Measurements from ENCODE around the gene SYNE1. TPM values are rescaled to one million over a fixed set of nuclear protein-coding genes. Genes with fewer than 3 reads are reported as not detected.
A peak's percentile ranks its signal among the peaks of the same experiment; 100 is the strongest.

Gene SYNE1
- total and polyA plus RNA-seq, 8 donors, result 12.8 to 279 (median 108) TPM

DNA sequence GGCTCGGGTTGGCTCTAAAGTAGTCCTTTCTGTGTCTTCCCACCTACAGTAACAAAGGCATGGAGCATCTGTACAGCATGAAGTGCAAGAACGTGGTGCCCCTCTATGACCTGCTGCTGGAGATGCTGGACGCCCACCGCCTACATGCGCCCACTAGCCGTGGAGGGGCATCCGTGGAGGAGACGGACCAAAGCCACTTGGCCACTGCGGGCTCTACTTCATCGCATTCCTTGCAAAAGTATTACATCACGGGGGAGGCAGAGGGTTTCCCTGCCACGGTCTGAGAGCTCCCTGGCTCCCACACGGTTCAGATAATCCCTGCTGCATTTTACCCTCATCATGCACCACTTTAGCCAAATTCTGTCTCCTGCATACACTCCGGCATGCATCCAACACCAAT lies 538.5 kb downstream of the SYNE1 start:
- TF ChIP-seq CTCF (IDR thresholded peaks at IDR 0.05), result no peak
- no peak for TF ChIP-seq EP300 (IDR thresholded peaks at IDR 0.05)
- TF ChIP-seq POLR2A (IDR thresholded peaks at IDR 0.05), result no peak
- no peak for TF ChIP-seq POLR2AphosphoS5 (IDR thresholded peaks at IDR 0.05)
- Histone ChIP-seq H3K27ac (no peak overlapping the region), H3K4me3 (no peak overlapping the region), H3K27me3 (no peaks in the 10 kb centered on the region), H3K4me1 (peaks cover 0 to 11% (median 4%) of the 10 kb centered on the region in 4 donors), H3K36me3 (no peaks in the 10 kb centered on the region), H3K9me3 (no peaks in the 10 kb centered on the region)
- no peak for DNase-seq
- intact Hi-C loops (cut with DNase I; ENCODE audit: low total_unique reads), result no loop called here
- 87 to 94% (median 91%) methylated on average over 14 of the region's 14 CpGs for WGBS, 5 donors

GRCh38 chr6:152096863-152097496 lies 540.2 kb downstream of the SYNE1 start:
- peak in 1 of 2 donors; percentile 17 for DNase-seq
- H3K9me3 ChIP-seq, result no peaks in the 10 kb centered on the region
- peaks cover 0 to 11% (median 4%) of the 10 kb centered on the region in 4 donors for H3K4me1 ChIP-seq
- TF ChIP-seq POLR2AphosphoS5 (IDR thresholded peaks at IDR 0.05) (no peak), POLR2A (IDR thresholded peaks at IDR 0.05) (no peak), EP300 (IDR thresholded peaks at IDR 0.05) (no peak), CTCF (IDR thresholded peaks at IDR 0.05) (no peak)
- H3K4me3 ChIP-seq, result no peak overlapping the region
- WGBS, 5 donors, result 43 to 59% (median 48%) methylated on average over 5 of the region's 5 CpGs
- no peaks in the 10 kb centered on the region for H3K36me3 ChIP-seq
- no peaks in the 10 kb centered on the region for H3K27me3 ChIP-seq
- H3K27ac ChIP-seq, result no peak overlapping the region
- intact Hi-C loops (cut with DNase I; ENCODE audit: low total_unique reads), result no loop called here

DNA sequence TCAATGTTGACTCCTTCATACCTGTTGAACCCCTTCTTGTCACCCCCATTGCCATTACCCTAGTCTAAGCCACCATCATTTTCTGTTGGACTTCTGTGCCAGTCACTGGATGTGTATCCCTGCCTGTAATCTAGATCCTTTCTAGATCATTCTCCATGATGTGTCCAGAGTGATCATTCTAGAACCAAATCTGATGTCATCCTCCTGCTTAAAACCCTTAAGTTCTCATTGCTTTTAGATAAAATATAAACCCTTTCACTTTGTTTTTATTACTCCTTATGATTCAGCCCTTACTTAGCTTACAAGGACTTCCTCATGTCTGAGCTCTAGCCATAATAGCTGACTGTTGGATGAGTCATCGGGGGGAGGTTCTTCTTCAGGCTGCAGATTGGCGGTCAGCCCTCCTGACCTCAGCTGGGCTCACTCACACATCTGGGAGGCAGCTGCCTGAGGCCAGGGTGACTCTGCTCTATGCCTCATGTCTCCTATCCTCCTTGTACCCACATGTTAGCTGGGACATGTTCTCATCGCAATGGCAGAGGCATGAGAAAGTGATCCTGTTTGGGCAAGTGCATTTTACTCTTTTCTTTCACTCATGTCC lies 542.1 kb downstream of the SYNE1 start:
- 55 to 67% (median 58%) methylated on average over 3 of the region's 3 CpGs for WGBS, 5 donors
- intact Hi-C loops (cut with DNase I; ENCODE audit: low total_unique reads), result no loop called here
- TF ChIP-seq CTCF (IDR thresholded peaks at IDR 0.05) (no peak), POLR2AphosphoS5 (IDR thresholded peaks at IDR 0.05) (peak in 1 of 3 donors; percentile 32)
- Histone ChIP-seq H3K27me3 (no peaks in the 10 kb centered on the region), H3K36me3 (no peaks in the 10 kb centered on the region), H3K9me3 (no peaks in the 10 kb centered on the region), H3K4me3 (no peak overlapping the region), H3K4me1 (peaks cover 0 to 11% (median 3%) of the 10 kb centered on the region in 4 donors), H3K27ac (peak overlapping the region in 1 of 5 donors; percentile 39)
- peak; percentile 47 to 59 for DNase-seq

- Histone ChIP-seq H3K36me3 (no peaks in the 10 kb centered on the region), H3K4me1 (peaks cover 0 to 11% (median 0%) of the 10 kb centered on the region in 4 donors), H3K27ac (no peak overlapping the region), H3K9me3 (no peaks in the 10 kb centered on the region), H3K27me3 (no peaks in the 10 kb centered on the region), H3K4me3 (no peak overlapping the region)
- intact Hi-C loops (cut with DNase I; ENCODE audit: low total_unique reads), result no loop called here
- 81 to 95% (median 89%) methylated on average over 4 of the region's 4 CpGs for WGBS, 5 donors
- DNase-seq, result no peak
- no peak for TF ChIP-seq CTCF (IDR thresholded peaks at IDR 0.05)
- TF ChIP-seq EP300 (IDR thresholded peaks at IDR 0.05), result no peak
- TF ChIP-seq POLR2A (IDR thresholded peaks at IDR 0.05), result no peak
- TF ChIP-seq POLR2AphosphoS5 (IDR thresholded peaks at IDR 0.05), result no peak
Observed at GRCh38 chr6:152094276-152094675, 542.9 kb downstream of the SYNE1 start.
